BLaER1 (cell line): ENCODE measurements around the gene TMEM179B.
"Not testable (repeated sequence)": the region's sequence is repeated elsewhere in the genome, so short reads cannot be mapped to it uniquely, and the experiment has no call there.

Experiments used
- H3K27ac ChIP-seq: shearing (Covaris generic); formaldehyde crosslinking; 2 replicates; pipeline ENCODE4 v1.8.1; 2022
- H3K27me3 ChIP-seq: shearing (Covaris generic); formaldehyde crosslinking; 2 replicates; pipeline ENCODE4 v1.8.1; 2022
- H3K36me3 ChIP-seq: shearing (Covaris generic); formaldehyde crosslinking; 2 replicates; pipeline ENCODE4 v1.8.1; 2022
- H3K4me1 ChIP-seq: shearing (Covaris generic); formaldehyde crosslinking; 2 replicates; pipeline ENCODE4 v1.8.1; 2022
- H3K4me2 ChIP-seq: shearing (Covaris generic); formaldehyde crosslinking; 2 replicates; pipeline ENCODE4 v1.8.1; 2022
- H3K4me3 ChIP-seq: shearing (Covaris generic); formaldehyde crosslinking; 2 replicates; pipeline ENCODE4 v1.8.1; 2022
- H3K9ac ChIP-seq: shearing (Covaris generic); formaldehyde crosslinking; 2 replicates; pipeline ENCODE4 v1.8.1; 2022
- H3K9me3 ChIP-seq: shearing (Covaris generic); formaldehyde crosslinking; 2 replicates; pipeline ENCODE4 v1.8.1; 2022
- H4K20me1 ChIP-seq: shearing (Covaris generic); formaldehyde crosslinking; 2 replicates; pipeline ENCODE4 v1.8.1; 2022
- Cebpa-rat ChIP-seq: shearing (Covaris generic); IDR thresholded peaks from 2 replicates; pipeline ENCODE4 v1.8.1; 2022

TMEM179B gene

GRCh38 chr11:62757846-62758788 lies 29.1 kb upstream of the TMEM179B start:
- no peaks in the 10 kb centered on the region for H3K9me3 ChIP-seq
- H3K27me3 ChIP-seq = no peaks in the 10 kb centered on the region
- no peak overlapping the region for H3K9ac ChIP-seq
- H4K20me1 ChIP-seq = peaks cover 4% of the 10 kb centered on the region; the same call in 1 of the 2 replicates
- peaks cover 30% of the 10 kb centered on the region for H3K4me1 ChIP-seq
- H3K4me3 ChIP-seq = no peak overlapping the region
- H3K36me3 ChIP-seq = peaks cover 2% of the 10 kb centered on the region; the same call in 1 of the 2 replicates
- no peak overlapping the region for H3K27ac ChIP-seq
- no peak for TF ChIP-seq Cebpa-rat
- H3K4me2 ChIP-seq = no peak overlapping the region

- Histone ChIP-seq H3K4me2 (peak overlapping the region; percentile 61), H3K27ac (0 out of 2 replicates have a peak overlapping the region, but pooled peaks have one; percentile 30), H3K4me3 (peak overlapping the region; percentile 80), H3K36me3 (peaks cover 24% of the 10 kb centered on the region), H3K4me1 (peaks cover 20% of the 10 kb centered on the region), H3K9ac (peak overlapping the region; percentile 48; the same call in 1 of the 2 replicates)
- H4K20me1 ChIP-seq, H3K27me3 ChIP-seq, H3K9me3 ChIP-seq: not testable (repeated sequence)
Measured at GRCh38 chr11:62760867-62761227, 26.4 kb upstream of the TMEM179B start.

- no peak for TF ChIP-seq Cebpa-rat
- H3K9me3 ChIP-seq = no peaks in the 10 kb centered on the region
Measured at GRCh38 chr11:62770778-62771143, 16.4 kb upstream of the TMEM179B start.

GRCh38 chr11:62771144-62772021 lies 15.8 kb upstream of the TMEM179B start, which contains the start of gene TAF6L:
TSS of gene TAF6L (plus strand) at chr11:62771396. CDS start at chr11:62775784, 4,388 bp downstream.
- Histone ChIP-seq H3K4me3 (peak within 1 kb of the TSS; percentile 74), H3K9me3 (no peaks in the 10 kb centered on the region), H3K4me2 (peak within 1 kb of the TSS; percentile 99), H3K27ac (peak within 1 kb of the TSS; percentile 78), H3K36me3 (peaks cover 41% of the 10 kb centered on the region), H4K20me1 (no peaks in the 10 kb centered on the region), H3K9ac (peak within 1 kb of the TSS; percentile 80), H3K4me1 (peaks cover 35% of the 10 kb centered on the region), H3K27me3 (no peaks in the 10 kb centered on the region)
- no peak for TF ChIP-seq Cebpa-rat

More at GRCh38 chr11:62770778-62771143, 16.4 kb upstream of the TMEM179B start:
- peaks cover 41% of the 10 kb centered on the region for H3K36me3 ChIP-seq
- H4K20me1 ChIP-seq = no peaks in the 10 kb centered on the region
- H3K27me3 ChIP-seq = no peaks in the 10 kb centered on the region
- peak overlapping the region; percentile 78 for H3K27ac ChIP-seq
- peaks cover 35% of the 10 kb centered on the region for H3K4me1 ChIP-seq
- peak overlapping the region; percentile 99 for H3K4me2 ChIP-seq
- H3K9ac ChIP-seq = peak overlapping the region; percentile 80
- peak overlapping the region; percentile 74 for H3K4me3 ChIP-seq

GRCh38 chr11:62774407-62774806 lies 12.8 kb upstream of the TMEM179B start:
- Histone ChIP-seq H3K4me2 (no peak overlapping the region), H3K4me1 (peaks cover 35% of the 10 kb centered on the region), H3K9ac (no peak overlapping the region), H3K27ac (no peak overlapping the region), H4K20me1 (no peaks in the 10 kb centered on the region), H3K9me3 (no peaks in the 10 kb centered on the region), H3K27me3 (no peaks in the 10 kb centered on the region), H3K4me3 (no peak overlapping the region), H3K36me3 (peaks cover 47% of the 10 kb centered on the region)
- TF ChIP-seq Cebpa-rat = no peak

GRCh38 chr11:62775646-62776045 lies 11.6 kb upstream of the TMEM179B start:
- no peaks in the 10 kb centered on the region for H3K9me3 ChIP-seq
- H3K27ac ChIP-seq = no peak overlapping the region
- H4K20me1 ChIP-seq = no peaks in the 10 kb centered on the region
- H3K4me3 ChIP-seq = no peak overlapping the region
- peaks cover 58% of the 10 kb centered on the region for H3K36me3 ChIP-seq
- 0 out of 2 replicates have a peak overlapping the region, but pooled peaks have one; percentile 12 for H3K9ac ChIP-seq
- TF ChIP-seq Cebpa-rat = no peak
- H3K27me3 ChIP-seq = no peaks in the 10 kb centered on the region
- no peak overlapping the region for H3K4me2 ChIP-seq
- peaks cover 23% of the 10 kb centered on the region for H3K4me1 ChIP-seq

GRCh38 chr11:62777389-62777788 lies 9.8 kb upstream of the TMEM179B start:
- peaks cover 68% of the 10 kb centered on the region for H3K36me3 ChIP-seq
- peak overlapping the region; percentile 38; the same call in 1 of the 2 replicates for H3K9ac ChIP-seq
- H3K4me2 ChIP-seq = 0 out of 2 replicates have a peak overlapping the region, but pooled peaks have one; percentile 0
- no peaks in the 10 kb centered on the region for H3K27me3 ChIP-seq
- peaks cover 12% of the 10 kb centered on the region for H3K4me1 ChIP-seq
- TF ChIP-seq Cebpa-rat = no peak
- no peak overlapping the region for H3K4me3 ChIP-seq
- 0 out of 2 replicates have a peak overlapping the region, but pooled peaks have one; percentile 18 for H3K27ac ChIP-seq
- no peaks in the 10 kb centered on the region for H3K9me3 ChIP-seq
- H4K20me1 ChIP-seq = no peaks in the 10 kb centered on the region

GRCh38 chr11:62778441-62778840 lies 8.8 kb upstream of the TMEM179B start:
- no peak overlapping the region for H3K27ac ChIP-seq
- TF ChIP-seq Cebpa-rat = no peak
- H3K9me3 ChIP-seq = no peaks in the 10 kb centered on the region
- H3K27me3 ChIP-seq = no peaks in the 10 kb centered on the region
- H3K4me3 ChIP-seq = no peak overlapping the region
- H3K36me3 ChIP-seq = peaks cover 78% of the 10 kb centered on the region
- H3K4me1 ChIP-seq = peaks cover 5% of the 10 kb centered on the region; the same call in 1 of the 2 replicates
- H3K9ac ChIP-seq = 0 out of 2 replicates have a peak overlapping the region, but pooled peaks have one; percentile 24
- H3K4me2 ChIP-seq = no peak overlapping the region
- no peaks in the 10 kb centered on the region for H4K20me1 ChIP-seq

- Histone ChIP-seq H3K36me3 (peaks cover 55% of the 10 kb centered on the region), H3K9ac (no peak overlapping the region), H3K4me1 (peaks cover 8% of the 10 kb centered on the region), H3K27ac (no peak overlapping the region), H3K4me3 (no peak overlapping the region), H3K27me3 (no peaks in the 10 kb centered on the region), H3K9me3 (no peaks in the 10 kb centered on the region), H3K4me2 (no peak overlapping the region), H4K20me1 (no peaks in the 10 kb centered on the region)
- no peak for TF ChIP-seq Cebpa-rat
Measured at GRCh38 chr11:62782753-62783152, 4.4 kb upstream of the TMEM179B start.
